GM12864 (cell line): Measurements from ENCODE around the gene C1orf226.
"Not testable (repeated sequence)": the region's sequence is repeated elsewhere in the genome, so short reads cannot be mapped to it uniquely, and the experiment has no call there.

ENCODE experiments used
- DNase-seq: peaks from one replicate; pipeline ENCODE4 v3.0.0-alpha.2; 2011; ENCODE audit warnings: low read depth
- H3K4me3 ChIP-seq: 2 replicates; pipeline ENCODE4 v1.5.1; 2011; ENCODE audit warnings: mild to moderate bottlenecking, low read depth, low read length, control low read depth
- TF ChIP-seq, protein P1 (sequence below): IDR thresholded peaks from 2 replicates; pipeline ENCODE4 v1.5.1; 2011; ENCODE audit warnings: low read depth, mild to moderate bottlenecking, moderate library complexity, low read length, control low read depth, inconsistent platforms; ENCODE audit errors: missing control alignments

Gene C1orf226

DNA sequence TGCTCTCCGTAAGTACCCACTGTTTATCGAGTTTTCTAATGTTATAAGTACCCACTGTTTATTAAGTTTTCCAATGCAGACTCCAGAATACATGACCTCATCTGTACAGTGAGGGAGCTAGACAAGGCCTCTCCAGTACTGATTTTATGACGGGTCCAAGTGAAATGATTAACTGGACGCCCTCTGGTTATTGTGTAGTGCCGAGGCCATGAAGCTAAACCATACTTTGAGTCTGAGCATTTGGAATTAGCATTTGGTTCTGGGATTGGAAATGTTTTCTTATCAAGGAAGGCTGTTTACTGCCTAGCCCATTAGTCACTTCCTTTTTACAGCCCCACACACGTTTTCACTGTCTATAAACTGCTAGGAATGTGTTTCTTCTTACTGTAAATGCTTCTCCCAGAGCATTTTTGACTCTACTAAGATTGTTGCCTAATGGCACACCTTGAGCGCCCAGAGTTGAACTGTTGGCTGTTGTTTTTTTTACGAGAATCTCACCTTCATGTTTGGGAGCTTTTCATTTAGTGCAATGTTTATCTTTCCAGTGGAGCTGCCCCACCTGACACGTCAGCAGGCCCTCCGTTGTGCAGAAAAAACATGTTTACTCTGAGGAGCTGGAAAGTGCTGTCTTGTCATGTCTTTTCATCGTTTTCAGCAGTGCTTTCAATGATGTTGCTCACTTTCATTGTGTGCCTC is 31.7 kb upstream of the C1orf226 start:
- no peak for DNase-seq
- TF ChIP-seq, protein P1, sequence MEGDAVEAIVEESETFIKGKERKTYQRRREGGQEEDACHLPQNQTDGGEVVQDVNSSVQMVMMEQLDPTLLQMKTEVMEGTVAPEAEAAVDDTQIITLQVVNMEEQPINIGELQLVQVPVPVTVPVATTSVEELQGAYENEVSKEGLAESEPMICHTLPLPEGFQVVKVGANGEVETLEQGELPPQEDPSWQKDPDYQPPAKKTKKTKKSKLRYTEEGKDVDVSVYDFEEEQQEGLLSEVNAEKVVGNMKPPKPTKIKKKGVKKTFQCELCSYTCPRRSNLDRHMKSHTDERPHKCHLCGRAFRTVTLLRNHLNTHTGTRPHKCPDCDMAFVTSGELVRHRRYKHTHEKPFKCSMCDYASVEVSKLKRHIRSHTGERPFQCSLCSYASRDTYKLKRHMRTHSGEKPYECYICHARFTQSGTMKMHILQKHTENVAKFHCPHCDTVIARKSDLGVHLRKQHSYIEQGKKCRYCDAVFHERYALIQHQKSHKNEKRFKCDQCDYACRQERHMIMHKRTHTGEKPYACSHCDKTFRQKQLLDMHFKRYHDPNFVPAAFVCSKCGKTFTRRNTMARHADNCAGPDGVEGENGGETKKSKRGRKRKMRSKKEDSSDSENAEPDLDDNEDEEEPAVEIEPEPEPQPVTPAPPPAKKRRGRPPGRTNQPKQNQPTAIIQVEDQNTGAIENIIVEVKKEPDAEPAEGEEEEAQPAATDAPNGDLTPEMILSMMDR = no peak
- H3K4me3 ChIP-seq = no peak overlapping the region

DNA sequence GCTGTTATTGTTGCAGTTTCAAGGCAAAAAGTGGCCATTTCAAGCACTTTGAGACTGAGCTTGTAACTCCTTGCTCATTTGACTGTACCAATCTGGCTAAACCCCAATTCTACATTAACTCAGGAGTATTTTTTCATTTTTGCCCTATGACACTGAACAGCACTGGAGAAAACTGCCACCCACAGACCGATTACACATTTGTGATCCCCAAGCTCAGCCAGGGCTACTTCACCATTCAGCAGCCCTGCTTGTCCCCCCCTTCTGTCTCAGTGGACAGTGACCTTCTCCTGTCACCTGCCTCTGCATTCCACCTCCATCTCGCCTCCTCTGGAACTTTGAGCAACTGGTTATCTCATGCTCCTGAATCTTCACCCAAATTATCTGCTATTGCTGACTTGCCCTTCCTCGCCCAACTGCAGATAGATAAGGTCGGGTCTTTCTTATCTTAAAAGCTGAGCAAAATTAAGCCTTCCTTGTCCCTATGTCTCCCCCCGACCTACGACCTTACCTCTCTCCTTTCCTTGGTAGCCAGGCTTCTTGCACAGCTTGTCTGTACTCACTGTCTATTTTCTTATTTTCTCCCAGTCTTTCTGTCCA is 30.2 kb upstream of the C1orf226 start:
- TF ChIP-seq, protein P1 = no peak
- H3K4me3 ChIP-seq = no peak overlapping the region
- no peak for DNase-seq

DNA sequence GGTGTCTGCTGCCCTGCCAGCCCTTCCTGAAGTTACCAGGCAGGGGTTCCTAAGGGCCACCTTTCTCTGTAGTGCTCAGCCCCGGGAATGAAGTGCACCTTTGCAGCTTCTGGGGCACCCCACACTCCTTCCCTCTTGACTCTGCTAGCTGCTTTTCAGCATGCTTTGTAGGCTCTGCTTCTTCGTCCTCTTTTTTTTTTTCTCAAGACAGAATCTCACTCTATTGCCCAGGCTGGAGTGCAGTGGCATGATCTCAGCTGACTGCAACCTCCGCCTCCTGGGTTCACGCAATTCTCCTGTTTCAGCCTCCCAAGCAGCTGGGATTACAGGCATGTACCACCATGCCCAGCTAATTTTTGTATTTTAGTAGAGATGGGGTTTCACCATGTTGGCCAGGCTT is 29.7 kb upstream of the C1orf226 start:
- not testable (repeated sequence) for DNase-seq, H3K4me3 ChIP-seq

DNA sequence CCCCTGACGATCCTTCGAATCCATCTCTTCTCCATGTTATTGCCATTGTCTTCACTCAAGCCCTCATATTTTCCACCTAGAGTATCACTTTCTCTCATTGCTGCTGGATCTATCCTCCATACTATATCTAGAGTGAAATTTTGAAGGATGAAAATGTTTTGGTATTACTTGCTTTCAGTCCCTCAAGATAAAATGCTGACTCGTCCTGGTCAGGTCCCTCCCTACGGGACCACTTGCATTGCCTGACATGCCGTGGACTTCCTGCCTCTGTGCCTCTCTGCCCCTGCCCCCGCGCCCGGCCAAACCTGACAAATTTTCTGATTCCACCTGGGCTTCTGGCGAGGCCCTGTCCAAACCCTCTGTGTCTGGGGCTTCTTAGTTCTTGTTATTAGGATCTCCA is 28.4 kb upstream of the C1orf226 start:
- no peak for DNase-seq
- H3K4me3 ChIP-seq = no peak overlapping the region
- TF ChIP-seq, protein P1 = no peak

DNA sequence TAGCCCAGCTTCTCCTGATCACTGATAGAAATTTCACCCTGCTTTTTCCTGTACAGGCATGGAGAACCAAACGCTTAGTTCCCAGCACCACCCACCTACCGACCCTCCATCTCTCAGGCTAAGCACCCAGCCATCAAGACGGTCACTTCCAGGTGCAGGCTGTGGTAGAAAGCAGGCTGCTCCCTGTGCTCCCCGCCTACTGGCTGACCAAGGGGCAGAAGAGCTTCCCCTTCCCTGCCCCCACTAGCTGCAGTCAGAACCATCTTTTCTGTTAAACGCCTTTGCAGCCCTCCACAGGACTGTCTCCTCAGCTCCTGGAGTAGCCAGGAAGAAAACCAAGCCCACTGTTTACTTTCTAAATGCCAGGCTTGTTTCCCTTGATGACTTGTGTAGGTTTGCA is 27.8 kb upstream of the C1orf226 start:
- TF ChIP-seq, protein P1 = no peak
- DNase-seq = no peak

DNA sequence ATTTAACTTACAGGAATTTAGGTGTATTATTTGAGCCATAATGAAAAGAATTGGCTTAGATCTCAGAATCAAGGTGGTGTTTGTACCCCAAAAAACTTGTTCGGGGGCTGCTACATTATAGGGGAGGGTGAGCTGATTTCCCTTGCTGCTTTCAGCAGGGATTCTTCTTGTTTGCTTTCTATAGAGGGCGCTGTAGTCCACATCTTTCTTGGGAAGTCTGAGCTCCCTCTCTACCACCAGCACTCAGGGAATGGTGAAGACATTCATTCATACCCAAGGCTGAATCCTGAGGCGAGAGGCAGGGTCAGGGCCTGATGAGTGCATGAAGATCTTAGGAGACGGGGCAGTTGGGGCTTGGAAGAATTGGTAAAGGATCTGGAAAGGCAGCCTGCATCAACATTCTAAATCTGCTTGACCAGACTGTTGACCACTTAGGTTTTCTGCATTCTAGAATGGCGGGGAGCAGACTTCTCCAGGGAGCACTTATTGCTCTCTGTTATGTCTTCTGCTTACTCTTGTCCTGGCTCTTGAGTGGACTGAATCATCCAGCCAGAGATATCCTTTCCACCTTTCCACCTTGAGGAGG is 23.8 kb upstream of the C1orf226 start:
- TF ChIP-seq, protein P1 = peak; percentile 55
- H3K4me3 ChIP-seq = no peak overlapping the region
- no peak for DNase-seq

More for the DNA sequence above, 27.8 kb upstream of the C1orf226 start:
- H3K4me3 ChIP-seq = no peak overlapping the region

DNA sequence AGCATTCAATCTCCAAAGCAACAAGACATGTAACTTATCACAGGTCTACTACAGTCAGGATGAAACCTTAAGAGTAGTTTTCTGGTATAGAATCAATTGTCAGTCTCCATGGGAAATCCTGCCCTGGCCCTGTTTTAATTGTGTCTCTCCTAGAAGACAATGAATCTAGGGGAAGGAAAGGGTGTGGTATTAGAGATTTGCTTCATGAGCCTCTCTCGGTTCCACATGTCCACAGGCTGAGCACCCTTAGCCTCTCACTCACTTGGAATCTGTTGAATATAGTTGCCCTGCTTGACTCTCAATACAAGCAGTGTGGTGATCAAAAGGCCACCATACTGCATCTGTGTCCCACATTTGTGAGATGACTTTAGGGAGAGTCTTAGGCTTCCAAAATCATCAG is 22.6 kb upstream of the C1orf226 start:
- no peak overlapping the region for H3K4me3 ChIP-seq
- TF ChIP-seq, protein P1 = no peak
- no peak for DNase-seq
